GM12878 (cell line): ENCODE results near the gene OAF.

Experiments used
- ASH2L ChIP-seq: fragments of 300-600, 200-600 bp; sonication (generic); IDR thresholded peaks from 2 replicates; pipeline ENCODE4 v1.6.1; 2017; ENCODE audit warnings: low read depth, mild to moderate bottlenecking, borderline replicate concordance
- CBX3 ChIP-seq: fragments of 200-600 bp; sonication (generic); IDR thresholded peaks from 2 replicates; pipeline ENCODE4 v1.6.1; 2016; ENCODE audit warnings: low read depth, borderline replicate concordance
- CREB1 ChIP-seq: IDR thresholded peaks from 2 replicates; pipeline ENCODE4 v1.6.1; 2012; ENCODE audit warnings: low read depth, mild to moderate bottlenecking, inconsistent platforms
- CTCF ChIP-seq, 3 experiments: IDR thresholded peaks in 2 of 3; conservative IDR thresholded peaks in 1 of 3; 2 replicates each; pipeline ENCODE4 v1.5.1; 2011; ENCODE audit warnings: low read depth in 3 of 3, low read length in 3 of 3, mild to moderate bottlenecking in 3 of 3, control low read depth in 2 of 3, moderate library complexity in 2 of 3, inconsistent platforms in 1 of 3, mixed read lengths in 1 of 3; ENCODE audit not compliant: control insufficient read depth in 2 of 3, insufficient read depth in 1 of 3; ENCODE audit errors: extremely low read depth in 1 of 3
- EP300 ChIP-seq, 2 experiments: fragments of 150-350 bp in 1 of 2; IDR thresholded peaks; 2 replicates each; pipeline ENCODE4 v1.6.1; 2011 to 2012; ENCODE audit warnings: low read depth in 2 of 2, low read length in 2 of 2, borderline replicate concordance in 1 of 2, improper control_type of control experiment in 1 of 2, inconsistent platforms in 1 of 2; ENCODE audit not compliant: control insufficient read depth in 1 of 2
- ESRRA ChIP-seq: IDR thresholded peaks from 2 replicates; pipeline ENCODE4 v1.6.1; 2012; ENCODE audit warnings: mild to moderate bottlenecking, low read length, improper control_type of control experiment
- HCFC1 ChIP-seq: fragments of 150-350 bp; IDR thresholded peaks from 2 replicates; pipeline ENCODE4 v1.6.1; 2014; ENCODE audit warnings: low read length
- HDGF ChIP-seq: fragments of 450-650 bp; IDR thresholded peaks from 2 replicates; pipeline ENCODE4 v1.6.1; 2016; ENCODE audit warnings: antibody characterized with exemption
- JUND ChIP-seq: IDR thresholded peaks from 2 replicates; pipeline ENCODE4 v1.6.1; 2012; ENCODE audit warnings: low read depth, mild to moderate bottlenecking, low read length, improper control_type of control experiment, moderate library complexity
- MAX ChIP-seq: IDR thresholded peaks from 2 replicates; pipeline ENCODE4 v1.6.1; 2012; ENCODE audit warnings: low read depth, low read length, improper control_type of control experiment
- POLR2A ChIP-seq: IDR thresholded peaks from 2 replicates; pipeline ENCODE4 v1.6.1; 2011; ENCODE audit warnings: low read depth, mild to moderate bottlenecking, low read length
- TF ChIP-seq, protein P1 (sequence below): IDR thresholded peaks from 2 replicates; pipeline ENCODE4 v1.6.1; 2011; ENCODE audit warnings: mild to moderate bottlenecking, low read depth, low read length, moderate library complexity; ENCODE audit not compliant: insufficient replicate concordance
- TF ChIP-seq, protein P2 (sequence below): fragments of 450-650 bp; formaldehyde crosslinking; IDR thresholded peaks from 2 replicates; pipeline ENCODE4 v1.5.0; 2022; ENCODE audit warnings: mild to moderate bottlenecking, missing genetic modification characterization

GRCh38 chr11:120184946-120185705 lies 25.7 kb upstream of the OAF start:
- TF ChIP-seq JUND = no peak
- TF ChIP-seq POLR2A = no peak
- TF ChIP-seq, protein P1, sequence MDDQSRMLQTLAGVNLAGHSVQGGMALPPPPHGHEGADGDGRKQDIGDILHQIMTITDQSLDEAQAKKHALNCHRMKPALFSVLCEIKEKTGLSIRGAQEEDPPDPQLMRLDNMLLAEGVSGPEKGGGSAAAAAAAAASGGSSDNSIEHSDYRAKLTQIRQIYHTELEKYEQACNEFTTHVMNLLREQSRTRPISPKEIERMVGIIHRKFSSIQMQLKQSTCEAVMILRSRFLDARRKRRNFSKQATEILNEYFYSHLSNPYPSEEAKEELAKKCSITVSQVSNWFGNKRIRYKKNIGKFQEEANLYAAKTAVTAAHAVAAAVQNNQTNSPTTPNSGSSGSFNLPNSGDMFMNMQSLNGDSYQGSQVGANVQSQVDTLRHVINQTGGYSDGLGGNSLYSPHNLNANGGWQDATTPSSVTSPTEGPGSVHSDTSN = no peak
- TF ChIP-seq CTCF (IDR thresholded peaks at IDR 0.05 in 2 of 3, conservative IDR thresholded peaks at IDR 0.05 in 1 of 3; ENCODE audit: control insufficient read depth in 2 of 3, extremely low read depth in 1 of 3, insufficient read depth in 1 of 3, low read depth in 3 of 3, low read length in 3 of 3) = no peak
- no peak for TF ChIP-seq EP300 (IDR thresholded peaks at IDR 0.05; ENCODE audit: borderline replicate concordance in 1 of 2, control insufficient read depth in 1 of 2, low read depth in 2 of 2, low read length in 2 of 2)
- TF ChIP-seq HDGF = no peak
- TF ChIP-seq HCFC1 = no peak
- no peak for TF ChIP-seq CREB1
- TF ChIP-seq CBX3 = no peak
- no peak for TF ChIP-seq ASH2L
- no peak for TF ChIP-seq MAX
- TF ChIP-seq, protein P2, sequence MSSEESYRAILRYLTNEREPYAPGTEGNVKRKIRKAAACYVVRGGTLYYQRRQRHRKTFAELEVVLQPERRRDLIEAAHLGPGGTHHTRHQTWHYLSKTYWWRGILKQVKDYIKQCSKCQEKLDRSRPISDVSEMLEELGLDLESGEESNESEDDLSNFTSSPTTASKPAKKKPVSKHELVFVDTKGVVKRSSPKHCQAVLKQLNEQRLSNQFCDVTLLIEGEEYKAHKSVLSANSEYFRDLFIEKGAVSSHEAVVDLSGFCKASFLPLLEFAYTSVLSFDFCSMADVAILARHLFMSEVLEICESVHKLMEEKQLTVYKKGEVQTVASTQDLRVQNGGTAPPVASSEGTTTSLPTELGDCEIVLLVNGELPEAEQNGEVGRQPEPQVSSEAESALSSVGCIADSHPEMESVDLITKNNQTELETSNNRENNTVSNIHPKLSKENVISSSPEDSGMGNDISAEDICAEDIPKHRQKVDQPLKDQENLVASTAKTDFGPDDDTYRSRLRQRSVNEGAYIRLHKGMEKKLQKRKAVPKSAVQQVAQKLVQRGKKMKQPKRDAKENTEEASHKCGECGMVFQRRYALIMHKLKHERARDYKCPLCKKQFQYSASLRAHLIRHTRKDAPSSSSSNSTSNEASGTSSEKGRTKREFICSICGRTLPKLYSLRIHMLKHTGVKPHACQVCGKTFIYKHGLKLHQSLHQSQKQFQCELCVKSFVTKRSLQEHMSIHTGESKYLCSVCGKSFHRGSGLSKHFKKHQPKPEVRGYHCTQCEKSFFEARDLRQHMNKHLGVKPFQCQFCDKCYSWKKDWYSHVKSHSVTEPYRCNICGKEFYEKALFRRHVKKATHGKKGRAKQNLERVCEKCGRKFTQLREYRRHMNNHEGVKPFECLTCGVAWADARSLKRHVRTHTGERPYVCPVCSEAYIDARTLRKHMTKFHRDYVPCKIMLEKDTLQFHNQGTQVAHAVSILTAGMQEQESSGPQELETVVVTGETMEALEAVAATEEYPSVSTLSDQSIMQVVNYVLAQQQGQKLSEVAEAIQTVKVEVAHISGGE = no peak
- TF ChIP-seq ESRRA = no peak
